HG02623 (cell line): ENCODE measurements around the gene RFX1.

ENCODE experiments used
- ATAC-seq: cut with Tn5 transposase; IDR thresholded peaks from one replicate; pipeline ENCODE4 v1.9.1; 2021; ENCODE audit warnings: moderate library complexity; ENCODE audit not compliant: unreplicated experiment

RFX1 gene

DNA sequence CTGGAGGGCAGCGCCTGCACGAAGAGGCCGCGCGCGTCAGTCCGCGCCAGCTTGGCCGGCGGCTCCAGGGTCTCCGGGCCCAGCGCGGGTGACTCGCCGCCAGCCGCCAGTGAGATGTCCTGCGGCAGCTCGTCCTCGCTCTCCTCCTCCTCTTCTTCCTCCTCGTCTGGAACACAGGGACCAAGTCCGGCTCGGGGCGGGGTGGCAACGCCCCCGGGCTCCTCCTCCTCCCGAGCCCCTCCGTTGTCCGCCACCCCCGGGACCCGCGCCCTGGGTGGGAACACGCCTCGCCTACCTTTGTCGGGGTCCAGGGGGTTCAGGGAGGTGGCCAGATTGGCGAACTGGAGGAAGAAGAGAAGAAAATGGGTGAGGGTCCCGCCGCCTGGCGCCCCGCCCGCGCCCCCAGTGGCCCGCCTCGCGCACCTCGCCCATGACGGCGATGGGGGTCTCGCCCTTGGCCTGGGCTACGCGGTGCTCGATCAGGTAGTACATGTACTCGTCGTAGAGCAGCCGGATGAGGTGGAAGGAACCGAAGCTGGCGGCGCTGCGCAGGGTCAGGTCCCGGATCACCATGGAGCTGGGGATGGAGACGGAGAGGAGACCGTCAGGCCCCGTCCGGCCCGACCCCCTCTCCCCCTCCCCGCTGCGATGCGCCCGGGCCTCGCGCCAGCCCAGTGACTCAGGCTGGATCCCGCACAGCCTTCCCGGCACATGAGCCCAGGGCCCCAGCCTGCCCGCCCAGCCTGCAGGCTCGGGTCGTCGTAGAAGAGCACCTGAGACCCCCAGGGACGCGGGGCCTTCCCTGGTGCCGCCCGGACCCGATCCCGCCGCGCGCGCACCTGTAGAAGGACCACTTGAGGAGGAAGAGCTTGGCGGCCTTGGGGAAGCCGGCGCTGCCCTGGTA is 43.2 kb downstream of the RFX1 start:
- no peak for ATAC-seq

DNA sequence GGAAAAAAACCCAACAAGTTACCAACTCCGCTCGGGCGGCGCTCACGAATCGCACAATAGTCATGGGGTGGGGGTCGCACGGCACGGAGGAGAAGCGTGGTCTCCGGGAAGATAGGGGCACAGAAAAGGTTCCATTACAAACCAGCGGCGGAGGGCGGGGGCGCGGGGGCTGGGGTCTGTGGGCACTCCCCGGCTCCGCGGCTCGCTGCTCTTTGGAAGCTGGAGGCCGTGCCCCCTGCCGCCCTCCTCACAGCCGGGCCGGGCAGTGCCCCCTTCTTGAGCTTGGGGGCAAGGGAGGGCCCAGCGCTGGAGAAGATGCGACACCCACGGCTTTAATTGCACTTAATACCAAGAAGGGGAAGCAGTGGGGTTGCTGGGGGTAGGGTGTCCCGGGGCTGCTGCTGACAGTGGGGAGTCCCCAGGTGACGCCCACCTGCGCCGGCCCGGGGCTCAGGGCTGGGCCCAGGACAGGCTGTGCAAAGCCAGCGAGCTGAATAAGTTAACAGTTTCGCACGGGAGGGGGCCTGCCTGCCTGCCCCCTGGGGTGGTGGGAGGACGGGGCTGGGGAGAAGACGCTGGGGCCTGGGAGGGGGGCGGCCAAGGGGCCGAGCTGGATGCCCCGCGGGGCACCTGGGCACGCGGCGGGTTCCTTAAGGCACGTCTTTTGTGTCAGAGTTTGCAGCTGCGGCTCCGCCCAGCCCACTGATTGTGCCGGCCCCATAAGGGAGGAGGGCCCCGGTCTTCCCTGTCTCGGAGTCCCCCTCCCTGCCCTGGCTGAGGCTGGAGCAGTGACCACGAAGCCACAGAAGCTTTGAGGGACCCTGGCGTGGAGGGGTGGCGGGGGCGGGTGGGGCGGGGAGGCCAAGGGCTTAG is 44.1 kb downstream of the RFX1 start:
- ATAC-seq, result no peak

DNA sequence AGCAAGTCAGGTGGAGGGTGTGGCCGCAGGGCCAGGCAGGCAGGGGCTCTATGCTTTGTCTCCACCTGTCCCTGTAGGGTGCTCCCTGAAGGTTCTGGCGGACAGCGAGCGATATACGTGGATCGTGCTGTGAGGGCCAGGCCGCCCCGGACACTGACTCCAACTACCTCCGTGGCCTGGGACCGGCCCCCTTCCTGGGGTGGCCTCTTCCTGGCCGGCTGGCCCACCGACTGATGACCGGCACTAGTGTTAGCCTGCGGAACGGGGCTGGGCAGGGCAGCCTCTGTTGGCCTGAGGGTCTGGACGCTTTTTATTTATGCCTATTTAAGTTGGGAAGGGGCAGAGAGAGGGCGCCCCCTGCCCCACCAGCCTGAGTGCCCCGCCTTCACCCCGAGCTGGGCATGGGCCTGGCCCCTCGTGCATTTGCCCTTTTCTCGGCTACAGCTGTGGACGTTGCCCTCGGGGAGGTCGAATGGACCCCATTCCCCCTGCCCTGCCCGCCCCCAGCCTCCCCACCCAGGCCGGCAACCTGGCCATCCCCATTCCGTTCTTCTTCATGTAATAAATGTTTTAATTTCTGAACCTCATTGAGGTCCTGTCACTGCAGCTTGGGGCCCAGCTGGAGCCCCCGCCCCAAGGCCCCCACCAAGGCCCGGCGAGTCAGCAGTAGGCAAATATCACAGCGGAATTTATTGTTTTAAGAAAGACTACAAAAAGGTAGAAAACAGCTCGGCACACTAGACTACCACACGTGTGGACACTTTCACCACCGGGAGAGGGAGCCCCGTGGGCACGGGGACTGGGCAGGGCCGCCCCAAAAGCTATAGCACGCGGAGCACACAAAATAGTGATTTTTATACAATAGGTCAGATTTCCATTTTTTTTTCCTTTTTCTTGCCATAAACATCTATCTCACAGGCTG is 45.0 kb downstream of the RFX1 start:
- no peak for ATAC-seq

DNA sequence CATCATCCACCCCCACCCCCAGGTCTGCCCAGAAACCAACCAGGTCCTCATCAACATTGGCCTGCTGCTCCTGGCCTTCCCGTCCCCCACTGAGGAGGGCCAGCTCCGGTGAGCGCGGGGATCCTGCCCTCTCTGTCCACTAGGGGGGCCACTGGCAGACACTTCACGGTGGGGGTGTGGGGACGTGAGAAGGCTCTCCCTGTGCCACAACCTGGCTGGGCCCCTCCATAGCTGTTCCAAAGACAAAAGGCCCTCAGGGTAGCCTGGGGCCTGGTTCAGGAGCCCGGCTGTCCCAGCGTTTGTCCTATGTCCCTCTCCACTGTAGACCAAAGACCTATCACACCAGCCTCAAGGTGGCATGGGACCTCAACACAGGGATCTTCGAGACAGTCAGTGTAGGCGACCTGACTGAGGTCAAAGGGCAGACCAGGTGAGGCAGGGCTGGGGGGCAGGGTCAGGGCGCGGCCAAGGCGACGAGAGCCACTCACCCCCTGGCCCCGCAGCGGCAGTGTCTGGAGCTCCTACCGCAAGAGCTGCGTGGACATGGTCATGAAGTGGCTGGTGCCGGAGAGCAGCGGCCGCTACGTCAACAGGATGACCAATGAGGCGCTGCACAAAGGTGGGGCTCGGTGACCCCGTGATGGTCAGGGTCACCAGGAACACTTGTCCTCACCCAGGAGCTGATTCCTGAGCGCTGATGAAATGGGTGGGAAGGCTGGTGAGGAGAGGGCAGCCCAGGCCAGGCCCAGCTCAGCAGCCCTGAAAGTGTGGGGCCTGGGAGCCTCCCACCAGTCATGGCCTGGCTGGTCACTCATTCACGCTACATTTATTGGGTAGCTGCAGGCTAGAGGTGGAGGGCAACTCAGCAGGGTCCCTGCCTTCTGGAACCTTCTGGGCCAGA is 45.9 kb downstream of the RFX1 start:
- no peak for ATAC-seq

DNA sequence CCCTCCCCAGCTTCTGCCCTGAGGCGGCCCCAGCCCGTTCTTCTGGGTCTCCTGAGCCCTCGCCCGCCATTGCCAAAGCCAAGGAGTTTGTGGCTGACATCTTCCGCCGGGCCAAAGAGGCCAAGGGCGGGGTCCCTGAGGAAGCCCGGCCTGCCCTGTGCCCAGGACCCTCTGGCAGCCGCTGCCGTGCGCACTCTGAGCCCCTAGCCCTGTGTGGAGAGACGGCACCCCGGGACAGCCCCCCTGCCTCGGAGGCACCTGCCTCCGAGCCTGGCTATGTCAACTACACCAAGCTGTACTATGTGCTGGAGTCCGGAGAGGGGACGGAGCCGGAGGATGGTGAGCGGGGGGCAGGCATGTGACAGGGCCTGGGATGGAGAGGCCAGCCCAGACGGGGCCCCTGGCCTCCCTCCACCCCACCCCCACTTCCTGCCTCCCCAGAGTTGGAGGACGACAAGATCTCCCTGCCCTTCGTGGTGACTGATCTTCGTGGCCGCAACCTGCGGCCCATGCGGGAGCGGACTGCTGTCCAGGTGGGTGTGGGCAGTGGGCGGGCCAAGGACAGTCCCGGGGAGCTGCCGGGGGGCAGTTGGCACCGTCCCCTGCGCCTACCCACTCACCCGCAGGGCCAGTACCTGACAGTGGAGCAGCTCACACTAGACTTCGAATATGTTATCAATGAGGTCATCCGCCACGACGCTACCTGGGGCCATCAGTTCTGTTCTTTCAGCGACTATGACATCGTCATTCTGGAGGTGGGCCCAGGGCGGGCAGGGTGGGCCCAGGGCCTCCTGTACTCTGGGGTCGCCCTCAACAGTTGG is 46.8 kb downstream of the RFX1 start:
- no peak for ATAC-seq

DNA sequence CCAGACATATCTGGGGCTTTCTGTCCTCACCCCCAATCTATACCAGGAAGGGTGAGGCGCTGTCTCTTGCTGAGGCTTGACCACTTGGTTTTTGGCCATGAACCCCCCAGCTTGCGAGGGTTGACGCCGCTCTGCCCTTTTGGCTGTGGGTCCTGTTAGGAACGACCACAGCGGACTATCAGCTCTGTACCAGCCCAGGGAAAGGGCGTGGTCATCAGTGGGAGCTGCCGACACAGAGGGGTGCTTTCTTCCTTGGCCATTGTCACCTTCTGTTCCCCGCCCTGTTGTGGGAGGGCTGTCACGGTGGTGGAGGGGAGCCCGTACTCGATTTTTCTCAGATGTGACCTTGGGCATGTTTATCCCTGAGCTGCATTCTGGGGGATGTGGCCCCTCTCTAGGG is 48.1 kb downstream of the RFX1 start:
- no peak for ATAC-seq

DNA sequence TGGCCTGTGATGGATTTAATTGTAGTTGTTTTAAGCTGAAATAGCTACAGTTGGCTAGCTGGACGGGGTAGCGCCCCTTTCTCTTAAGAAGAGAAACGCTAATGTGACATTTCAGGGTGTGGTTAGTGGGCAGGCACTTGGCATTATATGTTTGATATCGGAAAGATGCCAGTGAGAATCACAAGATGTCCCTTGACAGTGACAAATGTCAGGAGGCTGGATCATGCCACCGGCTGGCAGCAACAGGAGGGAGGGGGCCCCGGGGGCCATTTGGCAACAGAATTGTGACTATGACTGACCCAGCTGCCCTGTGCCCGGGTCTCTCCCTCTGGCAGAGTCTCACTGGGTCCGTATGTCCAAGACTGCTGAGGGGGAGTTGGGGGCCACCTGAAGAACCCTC is 49.1 kb downstream of the RFX1 start:
- ATAC-seq, result no peak

DNA sequence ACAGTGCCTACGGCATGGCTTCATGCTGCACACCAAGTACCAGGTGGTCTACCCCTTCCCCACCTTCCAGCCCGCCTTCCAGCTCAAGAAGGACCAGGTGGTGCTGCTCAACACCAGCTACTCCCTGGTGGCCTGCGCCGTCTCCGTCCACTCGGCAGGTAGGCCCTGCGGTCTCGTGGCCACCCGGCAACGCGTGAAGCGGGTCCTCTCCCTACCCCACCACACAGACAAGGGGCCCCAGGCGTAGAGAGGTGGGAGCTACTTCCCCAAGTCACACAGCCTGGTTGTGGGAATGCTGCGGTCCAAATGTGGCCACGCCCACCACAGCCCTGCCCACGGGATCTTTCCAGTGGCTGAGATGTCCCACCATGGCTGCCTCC is 49.8 kb downstream of the RFX1 start:
- ATAC-seq, result no peak

DNA sequence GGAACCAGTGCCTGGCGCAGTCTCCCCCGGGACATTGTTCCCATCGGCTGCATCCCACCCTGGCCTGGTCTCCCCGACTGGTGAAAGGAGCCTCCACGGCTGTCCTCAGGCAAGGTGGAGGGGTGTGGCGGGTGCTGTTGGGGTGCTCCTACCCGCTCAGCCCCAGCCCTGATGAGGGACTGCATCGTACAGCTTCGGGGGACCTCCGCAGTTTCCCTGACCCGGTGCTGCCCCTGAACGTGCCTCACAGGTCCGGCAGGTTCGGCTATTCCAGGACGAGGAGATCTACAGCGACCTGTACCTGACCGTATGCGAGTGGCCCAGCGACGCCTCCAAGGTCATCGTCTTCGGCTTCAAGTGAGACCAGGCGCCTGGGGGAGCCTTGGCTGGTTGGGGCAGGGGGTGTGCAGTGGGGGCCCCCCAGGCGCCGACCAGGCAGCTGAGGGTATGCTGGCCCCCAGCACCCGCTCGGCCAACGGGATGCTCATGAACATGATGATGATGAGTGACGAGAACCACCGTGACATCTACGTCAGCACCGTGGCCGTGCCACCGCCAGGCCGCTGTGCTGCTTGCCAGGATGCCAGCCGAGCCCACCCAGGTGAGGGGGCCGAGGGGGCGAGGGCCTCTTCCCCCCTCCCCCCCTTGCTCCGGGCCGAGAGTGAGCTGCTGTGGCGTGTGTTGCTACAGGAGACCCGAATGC is 50.3 kb downstream of the RFX1 start:
- ATAC-seq, result no peak

DNA sequence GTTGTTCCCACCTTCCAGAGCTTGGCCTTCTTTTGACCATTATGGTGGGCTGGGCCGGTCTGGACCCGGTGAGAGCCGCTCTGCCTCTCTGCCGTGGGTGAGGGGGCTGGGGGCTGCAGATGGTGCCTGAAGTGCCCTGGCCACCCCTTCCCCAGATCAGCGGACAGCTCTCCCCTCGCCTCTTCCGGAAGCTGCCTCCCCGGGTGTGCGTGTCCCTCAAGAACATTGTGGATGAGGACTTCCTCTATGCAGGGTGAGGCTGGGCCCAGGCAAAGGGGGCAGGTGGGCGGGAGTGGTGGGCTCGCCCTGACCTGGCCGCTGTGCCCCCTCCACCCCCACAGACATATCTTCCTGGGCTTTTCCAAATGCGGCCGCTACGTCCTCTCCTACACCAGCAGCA is 51.9 kb downstream of the RFX1 start:
- ATAC-seq, result no peak

DNA sequence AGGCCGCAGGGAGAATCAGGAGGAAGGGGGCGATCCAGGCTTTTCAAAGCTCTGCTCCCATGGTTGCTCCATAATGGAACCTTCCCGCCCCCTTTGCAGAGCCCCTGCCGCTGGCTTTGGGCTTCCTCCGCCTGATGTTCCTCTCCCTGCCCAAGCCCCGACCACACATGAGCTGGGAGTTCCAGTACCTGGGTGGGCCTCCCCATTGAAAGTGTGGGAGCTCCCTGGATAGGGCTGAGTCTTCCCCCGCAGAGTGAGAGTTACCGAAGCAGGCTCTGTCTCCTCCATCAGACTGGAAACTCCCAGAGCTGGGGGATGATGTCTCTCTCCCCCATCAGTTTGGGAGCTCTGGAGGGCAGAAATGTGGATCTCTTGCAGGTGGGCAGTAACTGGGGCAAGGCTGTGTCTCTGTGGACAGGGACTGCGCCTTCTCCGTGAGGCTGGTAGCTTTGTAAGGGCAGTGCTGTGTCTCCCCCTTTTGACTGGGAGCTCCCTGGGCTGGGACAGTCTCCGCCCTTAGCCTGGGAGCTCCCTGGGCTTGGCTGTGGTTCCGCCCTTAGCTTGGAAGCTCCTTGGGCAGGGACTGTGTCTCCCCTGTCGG is 53.1 kb downstream of the RFX1 start:
- no peak for ATAC-seq

DNA sequence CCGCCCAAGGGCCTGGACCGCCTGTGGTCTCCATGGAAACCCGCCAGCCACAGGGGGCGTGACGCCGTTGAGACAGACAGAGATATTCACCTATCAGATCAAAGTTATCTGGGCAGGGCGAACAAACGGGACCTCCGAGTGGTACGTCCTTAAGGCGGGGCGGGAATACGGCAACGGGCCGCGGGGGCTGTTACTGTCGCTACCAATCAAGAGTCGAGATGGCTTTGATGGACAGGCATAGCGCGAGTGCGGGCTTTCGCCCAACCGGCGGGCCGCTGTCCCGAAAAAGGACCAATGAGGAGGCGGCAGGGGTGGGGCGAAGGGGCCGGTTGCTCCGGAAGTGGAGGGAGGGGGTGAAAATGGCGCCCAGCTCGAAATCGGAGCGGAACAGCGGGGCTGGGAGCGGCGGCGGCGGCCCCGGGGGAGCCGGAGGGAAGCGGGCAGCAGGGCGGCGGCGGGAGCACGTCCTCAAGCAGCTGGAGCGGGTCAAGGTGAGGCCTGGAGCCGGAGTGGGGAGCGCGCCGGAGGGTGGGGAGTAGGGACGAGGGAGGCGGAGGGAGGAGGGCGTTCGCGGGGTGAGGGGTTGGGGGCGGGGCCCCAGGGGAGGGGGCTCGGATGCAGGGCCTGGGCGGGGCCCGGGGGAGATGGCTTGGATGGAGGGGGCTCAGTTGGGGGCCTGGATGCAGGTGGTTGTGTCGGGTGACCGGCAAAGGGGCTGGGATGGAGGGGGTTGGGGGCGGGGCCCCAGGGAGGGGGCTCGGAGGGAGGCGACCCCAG is 53.8 kb downstream of the RFX1 start, which contains the start of gene DCAF15:
TSS of gene DCAF15 (plus strand) at position 356 of the 777 bp plus-strand sequence. CDS start at position 360, 4 bp downstream.
- ATAC-seq, result peak; percentile 95

DNA sequence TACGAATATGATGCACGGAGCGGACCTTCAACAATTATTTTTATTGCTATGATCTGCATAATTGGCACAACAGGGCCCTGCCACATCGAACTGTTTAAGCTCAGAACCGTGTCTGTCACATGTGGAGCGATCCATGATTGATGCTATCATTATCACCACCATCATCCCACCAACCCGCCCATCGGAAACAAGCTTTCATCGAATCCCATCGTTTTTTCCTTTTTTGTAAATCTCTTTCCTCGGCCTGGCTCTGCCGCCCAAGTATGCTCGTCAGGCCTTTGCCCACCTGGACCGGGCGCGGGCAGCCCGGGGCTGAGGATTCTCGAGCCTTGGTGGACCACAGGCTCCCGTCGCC is 54.3 kb downstream of the RFX1 start:
- ATAC-seq, result no peak

DNA sequence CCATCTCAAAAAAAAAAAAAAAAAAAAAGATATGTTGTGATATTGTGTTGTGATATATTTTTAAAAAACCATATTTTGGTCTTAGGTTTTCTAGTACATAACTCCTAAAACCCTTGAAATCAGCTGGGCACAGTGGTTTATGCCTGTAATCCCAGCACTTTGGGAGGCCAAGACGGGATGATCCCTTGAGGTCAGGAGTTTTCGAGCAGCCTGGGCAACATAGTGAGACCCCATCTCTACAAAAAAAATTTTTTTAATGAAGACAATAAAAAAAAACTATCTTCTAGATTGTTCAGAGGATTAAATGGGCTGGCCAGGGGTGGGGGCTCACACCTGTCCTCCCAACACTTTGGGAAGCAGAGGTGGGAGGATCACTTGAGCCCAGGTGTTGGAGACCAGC is 55.1 kb downstream of the RFX1 start:
- ATAC-seq, result no peak

DNA sequence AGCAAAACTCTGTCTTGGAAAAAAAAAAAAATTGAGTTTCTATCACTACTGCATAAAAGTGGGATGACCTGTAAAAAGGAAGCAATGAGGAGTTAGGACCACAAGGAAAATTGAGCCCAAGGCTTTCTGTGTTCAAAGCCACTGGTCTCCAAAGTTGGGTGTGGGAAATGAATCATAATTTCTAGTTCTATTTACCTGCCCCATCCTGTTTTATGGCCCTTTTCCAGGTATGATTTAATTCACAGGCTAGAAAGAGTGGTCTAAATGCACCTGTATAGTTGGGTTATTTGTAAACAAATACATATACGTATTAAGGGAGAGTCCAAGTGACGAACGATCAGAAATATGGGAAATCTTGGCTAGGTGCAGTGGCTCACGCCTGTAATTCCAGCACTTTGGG is 59.7 kb downstream of the RFX1 start:
- ATAC-seq, result no peak

DNA sequence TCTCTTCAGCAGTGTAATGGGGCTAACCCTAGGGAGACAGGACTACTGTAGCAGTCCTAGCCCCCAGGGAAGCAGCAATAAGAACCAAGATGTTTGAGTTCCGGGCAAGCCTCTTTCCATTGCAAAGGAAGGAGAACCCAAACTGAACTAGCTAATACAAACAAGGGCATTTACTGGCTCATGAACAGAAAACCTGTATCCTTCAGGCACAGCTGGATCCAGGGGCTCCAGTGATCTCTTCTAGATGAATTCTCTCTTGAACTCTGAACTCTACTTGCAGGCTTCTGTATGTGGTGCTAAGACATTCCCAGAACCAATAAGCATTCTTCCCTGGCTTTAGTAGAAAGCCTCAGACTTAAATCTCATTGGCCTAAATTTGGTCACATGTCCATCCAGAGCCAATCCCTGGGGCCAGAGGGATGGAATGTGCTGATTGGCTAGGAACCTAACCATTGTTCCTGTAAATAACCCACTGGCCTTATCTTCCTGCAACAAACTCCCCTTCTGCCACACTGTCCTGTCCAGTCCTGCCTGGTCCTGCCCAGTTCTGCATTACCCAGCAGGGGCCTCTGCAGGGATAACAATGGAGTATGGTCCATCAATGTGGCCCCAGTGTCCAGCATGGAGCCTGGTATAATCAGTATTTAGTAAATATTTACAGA is 64.0 kb downstream of the RFX1 start:
- no peak for ATAC-seq
